HCT116 (cell line): Measurements from ENCODE around the gene MFSD6L. TPM values are rescaled to one million over a fixed set of nuclear protein-coding genes. Genes with fewer than 3 reads are reported as not detected.

Experiments
- ATAC-seq: fragments of 200-7000 bp; cut with Tn5 transposase; 2 replicates; pipeline ENCODE4 v1.9.1; 2020; ENCODE audit warnings: mild to moderate bottlenecking, moderate library complexity
- BruUV-seq: library from RNA; stranded (reverse); fragments of 400-500 nt; replicated peaks from 2 replicates; lab custom pipeline; 2021; lab: Mats Ljungman, UMichigan
- CTCF ChIA-PET: fragments of 300-600 bp; sonication (Branson Sonifier 250); formaldehyde crosslinking; loops from one replicate; lab custom pipeline; 2021; ENCODE audit warnings: antibody characterized with exemption; lab: Charles Lee
- POLR2A ChIA-PET: fragments of 300-600, 350-600 bp; sonication (Branson Sonifier 250); formaldehyde crosslinking; loops from one replicate; lab custom pipeline; 2021; ENCODE audit warnings: antibody characterized with exemption; lab: Charles Lee
- RAD21 ChIA-PET, 2 experiments: fragments of 300-600 bp; sonication (Branson Sonifier 250); formaldehyde crosslinking; loops; one replicate each; lab custom pipeline; 2023; ENCODE audit warnings: low total read pairs in 2 of 2; ENCODE audit not compliant: uncharacterized antibody in 2 of 2, unreplicated experiment in 2 of 2, low non-redundant PET in 1 of 2; lab: Charles Lee
- DNase-seq: peaks from one replicate; pipeline ENCODE4 v3.0.0-alpha.2; 2010; ENCODE audit warnings: low read depth, low spot score
- H2AFZ ChIP-seq: fragments of 200-600 bp; shearing (Covaris generic), sonication (generic); 2 replicates; pipeline ENCODE4 v1.6.1; 2017; ENCODE audit warnings: low read depth, mixed run types, mixed read lengths, antibody characterized with exemption, low read length; ENCODE audit not compliant: poor library complexity, severe bottlenecking
- H3K27ac ChIP-seq: 2 replicates; pipeline ENCODE4 v1.5.1; 2012; ENCODE audit warnings: low read depth, low read length
- H3K27me3 ChIP-seq: fragments of 200-600 bp; sonication (generic); 2 replicates; pipeline ENCODE4 v1.6.1; 2016; ENCODE audit warnings: mixed run types, low read length, mixed read lengths; ENCODE audit not compliant: insufficient read depth
- H3K36me3 ChIP-seq, 2 experiments: fragments of 200-500 bp in 1 of 2; fragments of 200-600 bp in 1 of 2; sonication (Bioruptor generic) in 1 of 2; sonication (generic) in 1 of 2; 2 replicates each; pipeline versions ENCODE4 v1.5.1 to v1.6.1; 2014 to 2016; ENCODE audit warnings: low read length in 2 of 2, inconsistent platforms in 1 of 2, mixed read lengths in 1 of 2, mixed run types in 1 of 2; ENCODE audit not compliant: insufficient read depth in 2 of 2, control insufficient read depth in 1 of 2
- H3K4me1 ChIP-seq, 2 experiments: fragments of 200-600 bp in 1 of 2; sonication (generic) in 1 of 2; 2 replicates each; pipeline versions ENCODE4 v1.5.1 to v1.6.1; 2012 to 2017; ENCODE audit warnings: low read length in 2 of 2, inconsistent platforms in 1 of 2, mild to moderate bottlenecking in 1 of 2, mixed read lengths in 1 of 2, mixed run types in 1 of 2, moderate library complexity in 1 of 2; ENCODE audit not compliant: insufficient read depth in 2 of 2, control insufficient read depth in 1 of 2
- H3K4me2 ChIP-seq: fragments of 200-600 bp; sonication (generic); 2 replicates; pipeline ENCODE4 v1.6.1; 2017; ENCODE audit warnings: mixed run types, low read length, mixed read lengths
- H3K4me3 ChIP-seq, 2 experiments: fragments of 200-600 bp in 1 of 2; sonication (generic) in 1 of 2; replicated peaks in 1 of 2; 2 replicates each; pipeline ENCODE4 v1.5.1; 2011 to 2016; ENCODE audit warnings: low read length in 2 of 2, control low read depth in 1 of 2, low read depth in 1 of 2, mild to moderate bottlenecking in 1 of 2, mixed read lengths in 1 of 2, mixed run types in 1 of 2
- H3K79me2 ChIP-seq: fragments of 200-600 bp; sonication (generic); 2 replicates; pipeline ENCODE4 v1.6.1; 2017; ENCODE audit warnings: mild to moderate bottlenecking, mixed run types, low read length, moderate library complexity, mixed read lengths; ENCODE audit not compliant: insufficient read depth
- H3K9ac ChIP-seq: fragments of 200-600 bp; sonication (generic); 2 replicates; pipeline ENCODE4 v1.6.1; 2016; ENCODE audit warnings: low read length, mixed read lengths
- H3K9me2 ChIP-seq: fragments of 200-600 bp; sonication (generic), shearing (Covaris generic); 2 replicates; pipeline ENCODE4 v1.6.1; 2017; ENCODE audit warnings: mixed run types, mild to moderate bottlenecking, moderate library complexity; ENCODE audit not compliant: insufficient read depth
- H3K9me3 ChIP-seq, 2 experiments: fragments of 200-500 bp in 1 of 2; fragments of 200-600 bp in 1 of 2; sonication (Bioruptor generic) in 1 of 2; sonication (generic) in 1 of 2; 2 replicates each; pipeline ENCODE4 v1.6.1; 2014 to 2017; ENCODE audit warnings: low read length in 2 of 2, mixed read lengths in 2 of 2, inconsistent platforms in 1 of 2, low read depth in 1 of 2, mild to moderate bottlenecking in 1 of 2, mixed run types in 1 of 2, moderate library complexity in 1 of 2; ENCODE audit not compliant: control insufficient read depth in 1 of 2, insufficient read depth in 1 of 2
- H4K20me1 ChIP-seq: fragments of 200-600 bp; sonication (generic), shearing (Covaris generic); 2 replicates; pipeline ENCODE4 v1.6.1; 2017; ENCODE audit warnings: mixed run types, mild to moderate bottlenecking, moderate library complexity; ENCODE audit not compliant: insufficient read depth
- CBX3 ChIP-seq: IDR thresholded peaks from 2 replicates; pipeline ENCODE4 v1.6.1; 2012; ENCODE audit warnings: low read depth
- ELF1 ChIP-seq: IDR thresholded peaks from 2 replicates; pipeline ENCODE4 v1.6.1; 2012; ENCODE audit warnings: low read depth, borderline replicate concordance
- EZH2 ChIP-seq: fragments of 200-600 bp; sonication (generic); IDR thresholded peaks from 2 replicates; pipeline ENCODE4 v1.6.1; 2017; ENCODE audit warnings: antibody characterized with exemption, mixed run types
- EZH2phosphoT487 ChIP-seq: fragments of 200-600 bp; IDR thresholded peaks from 2 replicates; pipeline ENCODE4 v1.6.1; 2018; ENCODE audit warnings: antibody characterized with exemption, borderline replicate concordance
- SIN3A ChIP-seq: IDR thresholded peaks from 2 replicates; pipeline ENCODE4 v1.6.1; 2012; ENCODE audit warnings: low read depth
- SRF ChIP-seq: IDR thresholded peaks from 2 replicates; pipeline ENCODE4 v1.6.1; 2012; ENCODE audit warnings: low read depth
- TCF7L2 ChIP-seq: IDR thresholded peaks from 2 replicates; pipeline ENCODE4 v1.7.0; 2011; ENCODE audit warnings: borderline replicate concordance, inconsistent platforms; ENCODE audit not compliant: insufficient read depth, insufficient read length; ENCODE audit errors: extremely low read depth
- YY1 ChIP-seq: IDR thresholded peaks from 2 replicates; pipeline ENCODE4 v1.6.1; 2011; ENCODE audit warnings: low read length, low read depth, moderate library complexity, mild to moderate bottlenecking; ENCODE audit not compliant: insufficient replicate concordance; ENCODE audit errors: extremely low read depth
- ZFX ChIP-seq: fragments of 450-650 bp; IDR thresholded peaks from 2 replicates; pipeline ENCODE4 v1.6.1; 2017
- ZNF274 ChIP-seq: fragments of 200-500 bp; sonication (Bioruptor generic); IDR thresholded peaks from 2 replicates; pipeline ENCODE4 v1.6.1; 2014; ENCODE audit warnings: mild to moderate bottlenecking, low read depth, low read length, inconsistent platforms
- intact Hi-C: fragments of 100-400 bp; cut with micrococcal nuclease; formaldehyde crosslinking; loops from 2 replicates; pipeline ENCODE4 v1.10.0; 2022
- total RNA-seq: library from RNA; stranded (reverse); gene quantifications from one replicate; pipeline ENCODE4 v1.2.1, GENCODE V29; 2021; ENCODE audit not compliant: unreplicated experiment
- TF ChIP-seq, protein P1 (sequence below): IDR thresholded peaks from 2 replicates; pipeline ENCODE4 v1.6.1; 2012
- TF ChIP-seq, protein P2 (sequence below): IDR thresholded peaks from 2 replicates; pipeline ENCODE4 v1.6.1; 2012
- TF ChIP-seq, protein P3 (sequence below): IDR thresholded peaks from 2 replicates; pipeline ENCODE4 v1.6.1; 2012; ENCODE audit warnings: low read depth
- TF ChIP-seq, protein P4 (sequence below), 3 experiments: fragments of 200-600 bp in 1 of 3; sonication (generic) in 1 of 3; IDR thresholded peaks in 2 of 3; conservative IDR thresholded peaks in 1 of 3; 2 replicates each; pipeline ENCODE4 v1.5.1; 2012 to 2017; ENCODE audit warnings: low read depth in 2 of 3, low read length in 2 of 3, antibody characterized with exemption in 1 of 3, borderline replicate concordance in 1 of 3, control low read depth in 1 of 3, mild to moderate bottlenecking in 1 of 3, mixed read lengths in 1 of 3, mixed run types in 1 of 3, moderate library complexity in 1 of 3; ENCODE audit not compliant: insufficient read depth in 1 of 3
- TF ChIP-seq, protein P5 (sequence below): IDR thresholded peaks from 2 replicates; pipeline ENCODE4 v1.6.1; 2011; ENCODE audit warnings: mild to moderate bottlenecking, low read length, moderate library complexity; ENCODE audit not compliant: insufficient replicate concordance; ENCODE audit errors: extremely low read depth

The MFSD6L gene
- total RNA-seq, 1 experiment from 2014 or later: not detected

DNA sequence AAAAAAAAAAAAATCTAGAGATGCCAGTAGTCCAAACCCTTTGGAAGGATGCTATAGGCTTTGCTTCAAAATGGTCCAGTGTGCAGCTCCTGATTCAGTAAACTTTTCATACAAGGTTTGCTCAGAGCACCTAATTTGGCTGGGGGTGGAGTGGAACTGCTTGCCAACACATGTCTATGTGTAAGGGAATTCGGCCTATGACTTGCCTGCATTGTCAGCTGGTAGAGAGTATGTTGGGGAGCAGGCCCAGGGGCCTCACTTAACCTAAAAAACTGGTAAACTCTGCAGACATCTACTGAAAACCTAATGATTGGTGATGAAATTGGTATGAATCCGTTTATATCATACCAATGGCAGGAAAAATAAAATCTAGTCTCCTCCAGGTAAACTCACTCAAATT lies 1.5 kb upstream of the MFSD6L start:
- POLR2A ChIA-PET: no interaction called here
- Histone ChIP-seq H3K9me3 (no peaks in the 10 kb centered on the region), H3K4me3 (no peak overlapping the region), H3K79me2 (no peaks in the 10 kb centered on the region), H3K4me2 (no peak overlapping the region), H2AFZ (no peak overlapping the region), H3K9ac (no peak overlapping the region), H3K9me2 (no peaks in the 10 kb centered on the region), H3K27ac (no peak overlapping the region), H3K36me3 (no peaks in the 10 kb centered on the region), H3K27me3 (no peaks in the 10 kb centered on the region), H3K4me1 (no peaks in the 10 kb centered on the region), H4K20me1 (no peaks in the 10 kb centered on the region)
- RAD21 ChIA-PET: interaction anchor here in 1 of 2 experiments (0.6 kb wide), 1 partner anchor 466 kb away, joined by 3 read pairs; no protein-coding TSS in a partner anchor
- intact Hi-C loops: no loop called here
- DNase-seq (no peak), ATAC-seq (no peak)
- CTCF ChIA-PET: no interaction called here
- no TSS peak for BruUV-seq
- no peak for TF ChIP-seq TCF7L2
- no peak for TF ChIP-seq SRF
- TF ChIP-seq YY1: no peak
- TF ChIP-seq, protein P1, sequence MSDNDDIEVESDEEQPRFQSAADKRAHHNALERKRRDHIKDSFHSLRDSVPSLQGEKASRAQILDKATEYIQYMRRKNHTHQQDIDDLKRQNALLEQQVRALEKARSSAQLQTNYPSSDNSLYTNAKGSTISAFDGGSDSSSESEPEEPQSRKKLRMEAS: no peak
- TF ChIP-seq, protein P2, sequence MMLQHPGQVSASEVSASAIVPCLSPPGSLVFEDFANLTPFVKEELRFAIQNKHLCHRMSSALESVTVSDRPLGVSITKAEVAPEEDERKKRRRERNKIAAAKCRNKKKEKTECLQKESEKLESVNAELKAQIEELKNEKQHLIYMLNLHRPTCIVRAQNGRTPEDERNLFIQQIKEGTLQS: no peak
- TF ChIP-seq, protein P3, sequence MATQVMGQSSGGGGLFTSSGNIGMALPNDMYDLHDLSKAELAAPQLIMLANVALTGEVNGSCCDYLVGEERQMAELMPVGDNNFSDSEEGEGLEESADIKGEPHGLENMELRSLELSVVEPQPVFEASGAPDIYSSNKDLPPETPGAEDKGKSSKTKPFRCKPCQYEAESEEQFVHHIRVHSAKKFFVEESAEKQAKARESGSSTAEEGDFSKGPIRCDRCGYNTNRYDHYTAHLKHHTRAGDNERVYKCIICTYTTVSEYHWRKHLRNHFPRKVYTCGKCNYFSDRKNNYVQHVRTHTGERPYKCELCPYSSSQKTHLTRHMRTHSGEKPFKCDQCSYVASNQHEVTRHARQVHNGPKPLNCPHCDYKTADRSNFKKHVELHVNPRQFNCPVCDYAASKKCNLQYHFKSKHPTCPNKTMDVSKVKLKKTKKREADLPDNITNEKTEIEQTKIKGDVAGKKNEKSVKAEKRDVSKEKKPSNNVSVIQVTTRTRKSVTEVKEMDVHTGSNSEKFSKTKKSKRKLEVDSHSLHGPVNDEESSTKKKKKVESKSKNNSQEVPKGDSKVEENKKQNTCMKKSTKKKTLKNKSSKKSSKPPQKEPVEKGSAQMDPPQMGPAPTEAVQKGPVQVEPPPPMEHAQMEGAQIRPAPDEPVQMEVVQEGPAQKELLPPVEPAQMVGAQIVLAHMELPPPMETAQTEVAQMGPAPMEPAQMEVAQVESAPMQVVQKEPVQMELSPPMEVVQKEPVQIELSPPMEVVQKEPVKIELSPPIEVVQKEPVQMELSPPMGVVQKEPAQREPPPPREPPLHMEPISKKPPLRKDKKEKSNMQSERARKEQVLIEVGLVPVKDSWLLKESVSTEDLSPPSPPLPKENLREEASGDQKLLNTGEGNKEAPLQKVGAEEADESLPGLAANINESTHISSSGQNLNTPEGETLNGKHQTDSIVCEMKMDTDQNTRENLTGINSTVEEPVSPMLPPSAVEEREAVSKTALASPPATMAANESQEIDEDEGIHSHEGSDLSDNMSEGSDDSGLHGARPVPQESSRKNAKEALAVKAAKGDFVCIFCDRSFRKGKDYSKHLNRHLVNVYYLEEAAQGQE: no peak
- no peak for TF ChIP-seq EZH2phosphoT487
- TF ChIP-seq ELF1: no peak
- TF ChIP-seq, protein P4, sequence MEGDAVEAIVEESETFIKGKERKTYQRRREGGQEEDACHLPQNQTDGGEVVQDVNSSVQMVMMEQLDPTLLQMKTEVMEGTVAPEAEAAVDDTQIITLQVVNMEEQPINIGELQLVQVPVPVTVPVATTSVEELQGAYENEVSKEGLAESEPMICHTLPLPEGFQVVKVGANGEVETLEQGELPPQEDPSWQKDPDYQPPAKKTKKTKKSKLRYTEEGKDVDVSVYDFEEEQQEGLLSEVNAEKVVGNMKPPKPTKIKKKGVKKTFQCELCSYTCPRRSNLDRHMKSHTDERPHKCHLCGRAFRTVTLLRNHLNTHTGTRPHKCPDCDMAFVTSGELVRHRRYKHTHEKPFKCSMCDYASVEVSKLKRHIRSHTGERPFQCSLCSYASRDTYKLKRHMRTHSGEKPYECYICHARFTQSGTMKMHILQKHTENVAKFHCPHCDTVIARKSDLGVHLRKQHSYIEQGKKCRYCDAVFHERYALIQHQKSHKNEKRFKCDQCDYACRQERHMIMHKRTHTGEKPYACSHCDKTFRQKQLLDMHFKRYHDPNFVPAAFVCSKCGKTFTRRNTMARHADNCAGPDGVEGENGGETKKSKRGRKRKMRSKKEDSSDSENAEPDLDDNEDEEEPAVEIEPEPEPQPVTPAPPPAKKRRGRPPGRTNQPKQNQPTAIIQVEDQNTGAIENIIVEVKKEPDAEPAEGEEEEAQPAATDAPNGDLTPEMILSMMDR (IDR thresholded peaks at IDR 0.05 in 2 of 3, conservative IDR thresholded peaks at IDR 0.05 in 1 of 3; ENCODE audit: borderline replicate concordance in 1 of 3, insufficient read depth in 1 of 3, low read depth in 2 of 3, low read length in 2 of 3): no peak
- no peak for TF ChIP-seq ZFX
- TF ChIP-seq EZH2: no peak
- TF ChIP-seq SIN3A: no peak
- TF ChIP-seq, protein P5, sequence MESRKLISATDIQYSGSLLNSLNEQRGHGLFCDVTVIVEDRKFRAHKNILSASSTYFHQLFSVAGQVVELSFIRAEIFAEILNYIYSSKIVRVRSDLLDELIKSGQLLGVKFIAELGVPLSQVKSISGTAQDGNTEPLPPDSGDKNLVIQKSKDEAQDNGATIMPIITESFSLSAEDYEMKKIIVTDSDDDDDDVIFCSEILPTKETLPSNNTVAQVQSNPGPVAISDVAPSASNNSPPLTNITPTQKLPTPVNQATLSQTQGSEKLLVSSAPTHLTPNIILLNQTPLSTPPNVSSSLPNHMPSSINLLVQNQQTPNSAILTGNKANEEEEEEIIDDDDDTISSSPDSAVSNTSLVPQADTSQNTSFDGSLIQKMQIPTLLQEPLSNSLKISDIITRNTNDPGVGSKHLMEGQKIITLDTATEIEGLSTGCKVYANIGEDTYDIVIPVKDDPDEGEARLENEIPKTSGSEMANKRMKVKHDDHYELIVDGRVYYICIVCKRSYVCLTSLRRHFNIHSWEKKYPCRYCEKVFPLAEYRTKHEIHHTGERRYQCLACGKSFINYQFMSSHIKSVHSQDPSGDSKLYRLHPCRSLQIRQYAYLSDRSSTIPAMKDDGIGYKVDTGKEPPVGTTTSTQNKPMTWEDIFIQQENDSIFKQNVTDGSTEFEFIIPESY: no peak
- TF ChIP-seq ZNF274: no peak
- TF ChIP-seq CBX3: no peak
